GM19238 (cell line): Measurements from ENCODE around the gene ZP2.
"Not testable (repeated sequence)": the region's sequence is repeated elsewhere in the genome, so short reads cannot be mapped to it uniquely, and the experiment has no call there.

ENCODE experiments used
- DNase-seq: peaks from one replicate; pipeline ENCODE4 v3.0.0; 2011; ENCODE audit warnings: low spot score; ENCODE audit not compliant: insufficient read length

Gene ZP2

DNA sequence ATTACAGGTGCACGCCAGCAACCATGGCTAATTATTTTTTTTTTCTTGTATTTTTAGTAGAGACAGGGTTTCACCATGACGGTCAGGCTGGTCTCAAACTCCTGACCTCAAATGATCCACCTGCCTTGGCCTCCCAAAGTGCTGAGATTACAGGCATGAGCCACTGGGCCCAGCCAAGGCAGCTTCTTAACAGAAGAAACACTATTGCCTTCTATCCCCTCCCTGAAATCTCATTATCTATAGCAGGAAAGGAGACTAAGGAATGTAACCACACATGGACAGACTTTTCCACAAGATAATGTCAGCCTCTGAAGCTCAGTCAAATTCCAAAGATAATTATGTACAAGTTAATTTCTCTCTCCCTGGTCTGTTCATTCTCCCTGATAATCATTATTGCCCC lies 5.7 kb upstream of the ZP2 start:
- no peak for DNase-seq

DNA sequence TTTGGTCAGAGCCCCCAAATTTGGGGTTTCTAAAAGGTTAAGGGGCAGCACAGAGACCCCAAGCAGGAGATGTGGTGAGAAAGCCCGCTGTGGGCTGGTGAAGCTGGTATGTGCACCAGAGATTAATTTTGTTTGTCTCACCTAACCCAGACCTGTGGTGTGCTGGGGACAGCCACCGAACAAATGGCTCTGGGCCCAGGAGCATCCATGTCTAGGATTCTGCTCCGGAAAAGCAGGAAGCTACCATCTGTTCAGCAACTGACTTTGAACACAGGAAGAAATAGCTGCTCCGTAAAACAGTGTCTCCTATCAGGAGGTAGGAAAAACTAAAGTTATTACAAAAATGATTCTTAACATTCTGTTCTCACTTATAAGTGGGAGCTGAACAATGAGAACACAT lies 2.7 kb upstream of the ZP2 start:
- no peak for DNase-seq

DNA sequence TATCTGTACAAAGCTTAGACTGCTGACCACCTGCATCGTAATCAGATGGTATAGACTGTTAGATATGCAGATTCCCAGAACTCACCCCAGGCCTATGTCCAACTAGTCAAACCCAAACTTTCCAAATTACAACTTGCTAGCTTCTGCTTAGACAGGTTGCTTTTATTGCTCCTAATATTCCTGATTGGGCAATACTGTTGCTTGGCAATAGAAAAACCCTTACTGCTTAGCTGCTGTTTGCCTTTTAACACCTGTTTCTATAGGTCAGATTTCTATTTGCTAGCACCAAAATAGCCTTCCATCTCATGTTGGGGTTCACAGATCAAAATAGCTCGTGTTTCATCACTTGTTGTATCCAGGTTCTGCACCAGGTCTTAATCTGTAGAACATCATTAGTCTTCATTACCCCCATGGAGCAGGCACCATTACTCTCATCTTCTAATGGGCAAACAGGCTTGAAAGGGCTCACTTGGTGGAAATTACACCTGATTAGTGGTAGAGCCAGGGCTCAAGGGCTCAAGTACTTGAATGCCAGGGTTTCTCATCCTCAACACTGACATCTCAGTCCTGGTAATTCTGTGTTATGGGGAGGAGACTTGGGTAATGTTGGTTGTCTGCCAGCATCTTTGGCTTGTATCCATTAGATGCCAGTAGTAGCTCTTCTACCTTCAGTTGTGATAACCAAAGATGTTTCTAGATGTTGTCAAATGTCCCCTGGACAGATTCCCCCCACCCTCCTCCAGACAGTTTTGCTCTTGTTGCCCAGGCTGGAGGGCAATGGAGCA lies 2.7 kb downstream of the ZP2 start:
- no peak for DNase-seq

DNA sequence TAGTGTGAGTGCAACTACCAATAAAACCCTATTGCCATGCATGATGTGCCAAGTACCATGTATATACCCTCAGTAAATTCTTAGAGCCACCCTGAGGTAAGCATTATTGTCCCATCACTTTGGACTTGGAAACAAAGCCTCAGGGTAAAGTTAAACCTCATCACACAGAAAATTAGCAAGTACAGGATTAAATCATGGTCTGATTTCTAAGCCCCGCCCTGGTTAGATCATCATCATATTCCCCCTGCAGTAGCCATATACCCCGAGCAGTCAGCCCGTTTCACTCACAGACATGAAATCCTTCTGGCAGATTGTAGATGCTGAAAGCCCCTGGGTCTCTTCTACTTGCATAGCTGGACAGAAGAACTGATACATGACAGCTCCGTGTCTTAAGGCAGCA lies 4.8 kb downstream of the ZP2 start:
- no peak for DNase-seq

DNA sequence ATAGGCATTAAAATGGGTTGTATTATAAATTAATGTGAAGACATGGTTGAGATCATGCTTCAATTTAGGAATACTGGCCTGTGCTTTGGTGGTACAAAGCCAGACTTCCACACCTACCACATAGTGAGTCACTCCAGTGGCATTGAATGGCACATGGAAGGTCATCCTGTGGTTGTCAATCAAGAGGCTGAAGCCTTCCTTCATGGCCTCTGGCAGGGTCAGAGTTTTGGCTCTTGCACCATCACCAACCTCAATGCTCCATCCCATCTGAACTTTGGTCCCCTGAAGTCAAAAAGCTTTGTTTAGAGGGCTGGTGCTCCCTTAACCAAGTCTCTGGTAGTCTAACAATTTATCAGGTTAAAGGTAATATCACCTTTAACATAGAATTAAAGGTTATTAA lies 6.1 kb downstream of the ZP2 start:
- no peak for DNase-seq

DNA sequence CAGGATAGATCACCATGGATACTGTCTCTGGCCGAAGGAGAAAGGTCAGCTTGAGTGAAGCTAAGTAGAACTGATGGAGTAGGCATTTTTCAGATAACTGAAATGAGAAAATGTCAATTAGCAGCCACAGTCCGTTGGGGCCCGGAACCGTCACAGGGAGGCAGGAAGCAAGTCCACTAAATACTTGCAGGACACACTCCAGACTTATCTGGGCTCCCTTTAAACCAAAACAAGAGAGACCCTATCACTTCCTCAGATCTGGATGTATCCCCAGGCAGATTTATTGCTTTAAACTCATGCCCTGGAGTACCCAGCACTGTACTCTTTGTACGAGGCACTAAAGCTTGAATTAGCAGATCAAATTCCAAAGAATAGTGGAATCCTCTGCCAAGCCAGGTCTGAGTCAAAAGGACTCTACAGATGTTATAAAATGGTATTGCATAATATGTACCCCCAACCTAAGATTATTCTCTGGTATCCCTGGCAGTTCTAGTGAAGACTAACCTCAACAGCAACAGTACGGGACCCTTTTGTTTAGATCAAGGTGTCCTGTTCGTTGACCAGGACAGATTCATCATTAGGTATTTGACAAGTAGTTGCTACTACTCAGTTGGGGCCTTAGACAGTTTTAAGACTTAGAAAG lies 8.1 kb downstream of the ZP2 start:
- DNase-seq = no peak

DNA sequence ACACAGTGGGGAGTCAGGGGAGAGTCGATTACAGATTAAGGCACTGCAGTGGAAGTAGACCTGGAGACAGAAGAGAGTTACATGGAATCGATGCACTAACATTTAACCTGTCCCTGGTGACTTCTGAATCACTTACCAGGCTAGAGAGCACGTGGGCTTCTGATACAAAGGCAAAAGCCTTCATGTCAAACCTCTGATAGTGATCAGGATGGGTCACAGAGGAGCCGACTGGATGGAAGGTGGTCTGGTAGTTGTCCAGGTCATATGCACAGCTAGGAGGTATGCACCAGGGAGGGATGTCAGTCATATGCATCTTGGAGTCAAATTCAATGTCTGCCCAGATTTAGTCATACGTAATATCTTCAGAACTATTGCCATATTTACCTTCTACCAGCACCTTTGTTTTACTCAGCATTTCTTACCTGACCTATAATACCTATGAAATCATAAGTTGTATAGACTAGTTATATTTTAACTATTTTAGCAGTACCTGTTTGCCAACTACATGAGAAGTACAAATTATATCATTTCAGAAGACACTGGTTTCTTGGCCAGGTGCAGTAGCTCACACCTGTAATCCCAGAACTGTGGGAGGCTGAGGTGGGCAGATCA lies 11.7 kb downstream of the ZP2 start:
- DNase-seq = no peak

DNA sequence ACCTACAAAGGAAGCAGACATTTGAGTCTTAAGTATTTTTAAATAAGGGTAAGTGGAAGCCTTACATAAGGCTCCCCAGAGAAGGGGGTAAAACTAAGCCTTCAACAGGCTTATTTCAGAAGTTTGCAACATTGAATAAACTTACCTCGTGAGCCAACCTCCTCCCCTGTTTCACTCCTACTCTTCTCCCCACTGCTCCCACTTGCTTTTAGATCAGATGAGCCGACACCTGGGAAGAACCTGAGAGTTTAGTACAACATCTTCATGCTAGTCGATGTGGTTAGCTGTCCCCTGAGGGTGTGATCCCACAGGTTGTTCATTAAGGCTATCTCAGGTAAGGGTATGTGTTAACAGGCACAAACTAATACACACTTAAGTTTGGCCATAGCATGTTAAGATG lies 13.8 kb downstream of the ZP2 start:
- no peak for DNase-seq

DNA sequence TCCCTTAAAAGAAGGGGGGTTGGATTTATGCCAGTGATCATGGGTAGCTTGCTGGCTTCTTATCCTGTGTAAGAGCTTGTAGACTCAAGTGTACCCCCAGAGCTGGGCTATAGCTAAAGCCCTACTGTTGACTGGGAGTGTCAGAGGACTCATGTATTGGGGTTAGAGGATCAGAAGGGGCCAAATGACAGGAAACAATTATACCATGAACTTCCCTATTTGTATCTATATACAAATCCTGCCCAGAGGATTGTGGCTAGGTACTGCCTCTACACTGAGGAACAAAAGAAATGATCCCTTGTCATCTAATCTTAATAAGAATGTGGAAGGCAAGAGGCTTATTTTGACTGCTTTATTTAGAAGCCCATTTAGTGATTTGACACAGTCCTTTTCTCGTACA lies 14.3 kb downstream of the ZP2 start:
- no peak for DNase-seq

DNA sequence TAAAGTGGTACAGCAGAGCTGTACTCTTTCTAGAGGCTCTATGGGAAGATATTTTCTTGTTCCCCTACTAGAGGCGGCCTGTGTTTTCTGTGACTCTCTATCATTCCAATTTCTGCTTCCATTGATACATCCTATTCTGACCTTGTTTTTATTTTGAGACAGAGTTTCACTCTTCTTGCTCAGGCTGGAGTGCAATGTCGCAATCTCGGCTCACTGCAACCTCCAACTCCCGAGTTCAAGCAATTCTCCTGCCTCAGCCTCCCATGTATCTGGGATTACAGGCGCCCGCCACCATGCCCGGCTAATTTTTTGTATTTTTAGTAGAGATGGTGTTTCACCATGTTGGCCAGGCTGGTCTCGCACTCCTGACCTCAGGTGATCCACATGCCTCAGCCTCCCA lies 16.0 kb downstream of the ZP2 start:
- not testable (repeated sequence) for DNase-seq

DNA sequence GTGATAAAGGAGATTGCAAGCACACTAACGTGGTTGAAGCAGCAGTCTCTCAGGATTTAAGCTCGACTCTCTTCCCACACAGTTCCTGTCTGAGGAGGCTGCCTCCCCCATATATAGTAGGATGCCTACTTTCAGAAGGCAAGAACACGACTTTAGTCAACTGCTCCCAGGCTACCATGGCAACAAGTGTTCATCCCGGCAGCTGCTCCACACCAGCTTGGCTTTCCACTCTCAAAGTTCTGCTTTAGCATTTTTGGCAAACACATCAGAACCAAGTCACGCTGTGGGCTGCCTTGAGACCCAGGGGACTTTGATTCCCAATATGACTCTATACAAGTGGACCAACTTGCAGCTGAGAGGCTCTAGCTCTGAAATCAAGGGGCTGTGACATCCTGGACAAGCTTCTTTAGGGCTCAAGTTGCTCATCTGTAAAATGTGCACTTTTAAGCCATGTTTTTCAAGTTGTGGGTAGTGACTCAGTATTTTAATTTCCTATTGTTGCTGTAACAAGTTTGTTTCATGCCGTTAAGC lies 16.5 kb downstream of the ZP2 start:
- DNase-seq = peak; percentile 9

DNA sequence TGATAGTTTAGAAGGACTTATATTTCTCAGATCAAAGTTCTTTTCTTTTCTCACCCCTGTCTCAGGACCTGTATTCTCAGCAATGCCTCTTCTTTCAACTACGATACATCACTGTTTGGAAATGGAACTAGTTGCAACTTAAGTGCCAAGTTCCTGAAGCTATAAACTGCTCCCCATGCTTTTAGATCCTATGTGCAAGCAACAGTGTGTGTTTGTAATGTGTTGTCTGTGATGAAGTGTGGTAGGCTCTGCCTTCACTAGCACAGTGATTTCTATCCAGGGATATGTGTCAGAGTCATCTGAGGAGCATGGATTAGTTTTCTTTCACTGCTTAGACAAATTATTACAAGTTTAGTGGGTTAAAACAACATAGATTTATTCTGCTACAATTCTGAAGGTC lies 18.4 kb downstream of the ZP2 start:
- no peak for DNase-seq

DNA sequence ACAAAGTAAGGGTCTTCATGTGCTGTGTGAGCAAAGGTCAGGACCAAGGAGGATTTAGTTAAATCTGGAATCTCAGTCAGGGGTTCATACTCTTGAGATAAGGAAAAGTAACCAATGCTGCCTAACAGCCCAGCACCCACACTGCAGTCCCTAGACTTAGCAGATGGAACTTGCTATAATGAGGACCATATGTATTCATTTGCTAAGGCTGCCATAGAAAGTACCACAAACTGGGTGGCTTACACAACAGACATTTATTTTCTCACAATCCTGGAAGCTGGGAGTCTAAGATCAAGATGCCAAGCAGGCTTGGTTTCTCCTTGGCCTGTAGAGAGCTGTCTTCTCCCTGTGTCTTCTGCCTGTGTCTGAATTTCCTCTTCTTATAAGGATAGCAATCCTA lies 20.8 kb downstream of the ZP2 start:
- no peak for DNase-seq

DNA sequence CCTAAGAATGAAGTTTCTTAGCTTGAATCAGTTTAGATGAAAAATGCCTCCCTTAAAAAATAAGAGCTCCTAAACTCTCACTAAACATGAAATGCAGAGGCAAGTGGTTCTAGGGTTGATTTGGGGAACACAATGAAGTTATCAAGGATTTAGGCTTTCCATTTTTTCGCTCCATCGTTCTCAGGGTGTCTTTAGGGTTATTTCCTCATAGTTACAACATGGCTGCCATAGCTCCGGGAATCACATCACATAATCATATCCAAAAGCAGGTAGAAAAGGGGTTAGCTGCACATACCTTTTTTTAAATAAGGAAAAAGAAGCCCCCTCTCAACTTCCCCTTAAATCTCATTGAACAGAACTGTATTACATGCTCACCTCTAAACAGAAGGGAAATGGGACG lies 21.4 kb downstream of the ZP2 start:
- DNase-seq = no peak

DNA sequence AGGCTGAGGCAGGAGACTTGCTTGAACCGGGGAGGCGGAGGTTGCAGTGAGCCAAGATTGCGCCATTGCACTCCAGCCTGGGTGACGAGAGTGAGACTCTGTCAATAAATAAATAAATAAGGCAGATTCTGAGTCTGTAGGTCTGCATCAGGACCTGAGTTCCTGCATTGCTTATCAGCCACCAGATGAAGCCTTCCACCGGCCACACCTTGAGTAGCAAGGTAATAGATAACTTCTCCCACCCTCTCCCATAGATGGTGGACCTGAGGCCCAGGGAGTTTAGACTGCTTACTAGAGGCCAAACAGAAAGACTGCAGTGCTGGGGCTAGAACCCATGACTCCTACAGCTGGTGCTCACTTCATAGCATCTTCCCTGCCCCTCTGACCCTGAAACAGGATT lies 22.1 kb downstream of the ZP2 start:
- no peak for DNase-seq

DNA sequence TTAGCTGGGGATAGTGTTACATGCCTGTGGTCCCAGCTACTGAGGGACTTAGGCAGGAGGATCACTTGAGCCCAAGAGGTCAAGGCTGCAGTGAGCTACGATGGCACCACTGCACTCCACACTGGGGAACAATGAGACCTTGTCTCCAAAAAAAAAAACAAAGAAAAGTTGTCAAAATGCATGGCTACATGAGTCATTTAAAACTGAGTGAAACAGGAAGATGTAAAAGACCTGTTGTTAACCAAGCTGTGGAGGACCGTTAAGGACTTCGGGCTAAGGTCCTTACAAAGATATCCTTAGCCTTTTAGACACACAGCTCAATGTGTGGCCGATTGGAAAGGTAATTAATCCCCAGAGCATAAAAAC lies 25.1 kb downstream of the ZP2 start:
- DNase-seq = no peak

DNA sequence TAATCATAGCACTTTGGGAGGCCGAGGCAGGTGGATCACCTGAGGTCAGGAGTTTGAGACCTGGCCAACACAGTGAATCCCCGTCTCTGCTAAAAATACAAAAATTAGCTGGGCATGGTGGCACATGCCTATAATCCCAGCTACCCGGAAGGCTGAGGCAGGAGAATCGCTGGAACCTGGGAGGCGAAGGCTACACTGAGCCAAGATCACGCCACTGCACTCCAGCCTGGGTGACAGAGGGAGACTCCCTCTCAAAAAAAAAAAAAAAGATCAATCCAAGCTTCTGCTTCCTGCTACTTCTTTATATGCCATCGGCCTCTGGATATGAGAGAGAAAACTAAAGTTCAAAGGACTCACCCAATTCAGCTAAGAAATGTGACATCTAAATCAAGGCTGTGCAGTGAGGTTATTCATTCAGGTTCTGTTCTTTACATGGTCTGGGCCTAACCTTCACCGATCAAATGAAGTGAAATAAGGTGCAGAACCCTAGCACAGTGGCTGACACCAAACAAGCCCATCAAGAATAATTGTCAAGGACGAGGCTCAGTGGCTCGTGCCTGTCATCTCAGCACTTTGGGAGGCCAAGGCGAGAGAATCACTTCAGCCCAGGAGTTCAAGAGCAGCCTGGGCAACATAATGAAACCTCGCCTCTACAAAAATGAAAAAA lies 25.6 kb downstream of the ZP2 start:
- no peak for DNase-seq

DNA sequence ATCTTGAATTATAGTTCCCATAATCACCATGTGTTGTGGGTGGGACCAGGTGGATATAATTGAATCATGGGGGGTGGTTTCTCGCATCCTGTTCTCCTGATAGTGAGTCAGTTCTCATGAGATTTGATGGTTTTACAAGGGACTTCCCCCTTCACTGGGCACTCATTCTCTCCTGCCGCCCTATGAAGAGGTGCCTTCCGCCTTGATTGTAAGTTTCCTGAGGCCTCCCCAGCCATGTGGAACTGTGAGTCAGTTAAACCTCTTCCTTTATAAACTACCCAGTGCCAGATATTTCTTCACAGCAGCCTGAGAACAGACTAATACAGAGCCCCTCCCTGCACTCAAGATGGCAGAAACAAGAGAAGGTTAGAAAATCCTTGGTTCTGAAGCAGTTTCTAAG lies 26.5 kb downstream of the ZP2 start:
- DNase-seq = no peak

DNA sequence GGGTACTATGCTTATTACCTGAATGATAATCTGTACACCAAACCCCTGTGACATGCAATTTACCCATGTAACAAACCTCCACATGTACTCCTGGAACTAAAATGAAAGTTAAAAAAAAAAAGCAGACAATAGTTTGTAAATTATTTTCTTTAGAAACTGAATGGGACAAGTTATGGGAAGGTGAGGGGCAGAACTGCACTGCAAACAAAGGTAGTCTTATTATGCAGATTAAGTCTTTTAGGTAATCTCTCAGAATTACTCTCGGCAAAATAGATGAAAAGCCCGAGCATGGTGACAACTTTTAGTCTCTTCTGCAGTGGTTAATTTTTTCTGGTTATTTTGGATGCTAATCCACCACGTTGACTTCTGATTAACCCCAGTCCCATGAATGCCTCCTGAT lies 27.4 kb downstream of the ZP2 start:
- DNase-seq = no peak

DNA sequence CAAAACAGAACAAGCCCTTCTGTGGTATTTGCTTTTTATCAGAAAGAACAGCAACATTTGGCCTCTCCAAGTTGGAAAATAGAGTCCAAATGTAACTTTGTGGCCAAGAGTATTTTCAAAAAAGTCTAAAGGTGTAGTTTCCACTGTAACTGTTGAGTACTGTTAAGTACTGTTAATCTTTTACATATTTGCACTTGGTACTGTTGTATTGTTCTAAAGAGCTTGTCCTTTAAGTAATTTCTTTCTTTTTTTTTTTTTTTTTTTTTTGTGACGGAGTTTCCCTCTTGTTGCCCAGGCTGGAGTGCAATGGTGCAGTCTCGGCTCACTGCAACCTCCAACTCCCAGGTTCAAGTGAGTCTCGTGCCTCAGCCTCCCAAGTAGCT lies 31.4 kb downstream of the ZP2 start:
- no peak for DNase-seq

DNA sequence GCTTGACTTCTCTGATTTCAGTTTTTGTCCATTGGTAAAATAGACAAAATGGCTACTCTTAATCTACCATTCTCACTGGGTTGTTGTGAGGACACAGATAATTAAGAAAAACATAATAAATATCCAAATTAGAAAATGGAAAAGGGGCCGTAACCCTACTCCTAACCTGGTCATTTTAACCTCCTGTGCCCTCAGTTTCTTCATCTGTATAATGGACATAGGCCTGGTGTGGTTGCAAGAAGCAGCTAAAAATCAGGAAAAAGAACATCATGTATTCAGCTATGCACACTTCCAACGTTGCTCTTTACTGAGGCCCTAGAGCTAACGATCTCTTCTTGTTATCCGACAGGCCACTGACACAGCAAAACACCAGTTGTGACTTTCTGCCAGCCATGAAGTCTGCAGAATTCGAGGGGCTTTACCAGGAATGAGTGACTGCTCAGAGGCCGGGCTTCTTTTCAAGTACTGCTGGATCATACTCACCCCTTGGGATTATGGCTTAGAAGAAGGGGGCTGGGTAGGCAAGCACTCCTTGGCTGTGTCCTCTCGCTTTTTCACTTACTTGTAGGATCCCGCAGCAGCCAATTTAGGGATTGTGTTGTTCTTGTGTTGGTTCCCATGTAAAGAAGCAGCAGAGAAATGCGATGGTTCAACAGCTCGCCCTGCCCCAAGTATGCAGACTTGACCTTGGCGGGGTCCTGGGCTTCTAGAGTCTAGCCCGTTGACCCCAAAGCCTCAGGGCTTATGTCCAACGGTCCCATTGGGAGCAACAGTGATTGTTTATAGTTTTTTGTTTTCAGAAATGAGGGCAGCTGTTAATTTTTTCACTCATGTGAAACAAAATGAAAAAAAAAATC lies 32.0 kb downstream of the ZP2 start:
- DNase-seq = no peak
